OCI-M1 (cell line): ENCODE measurements around the gene RTTN.

Experiments
- DNase-seq: peaks from one replicate; lab custom pipeline; 2025; lab: John Stamatoyannopoulos, UW

Gene RTTN

GRCh38 chr18:70028734-70029133 lies 176.8 kb downstream of the RTTN start:
- DNase-seq = no peak

- no peak for DNase-seq
Observed at GRCh38 chr18:70028084-70028483, 177.4 kb downstream of the RTTN start.

- DNase-seq = peak; percentile 69
Observed at GRCh38 chr18:70025580-70025979, 179.9 kb downstream of the RTTN start.

- DNase-seq = no peak
Observed at GRCh38 chr18:70024829-70025228, 180.7 kb downstream of the RTTN start.

- peak; percentile 63 for DNase-seq
Observed at GRCh38 chr18:70024093-70024492, 181.4 kb downstream of the RTTN start.

GRCh38 chr18:70022636-70023035 lies 182.9 kb downstream of the RTTN start:
- DNase-seq = no peak

- DNase-seq = no peak
Observed at GRCh38 chr18:70021498-70021897, 184.0 kb downstream of the RTTN start.

- no peak for DNase-seq
Observed at GRCh38 chr18:70021043-70021442, 184.4 kb downstream of the RTTN start.

GRCh38 chr18:70019991-70020390 lies 185.5 kb downstream of the RTTN start:
- DNase-seq = no peak

GRCh38 chr18:70019136-70019535 lies 186.4 kb downstream of the RTTN start:
- DNase-seq = no peak

GRCh38 chr18:70015127-70015526 lies 190.4 kb downstream of the RTTN start:
- DNase-seq = no peak

GRCh38 chr18:70005580-70005979 lies 199.9 kb downstream of the RTTN start:
- DNase-seq = no peak

GRCh38 chr18:70004696-70005095 lies 200.8 kb downstream of the RTTN start:
- no peak for DNase-seq

GRCh38 chr18:69999656-70000055 lies 205.8 kb downstream of the RTTN start:
- no peak for DNase-seq

GRCh38 chr18:69998523-69998987 lies 206.9 kb downstream of the RTTN start:
- no peak for DNase-seq

- DNase-seq = no peak
Observed at GRCh38 chr18:69996951-69997798, 208.3 kb downstream of the RTTN start.

- no peak for DNase-seq
Observed at GRCh38 chr18:69996417-69996816, 209.1 kb downstream of the RTTN start.

- DNase-seq = no peak
Observed at GRCh38 chr18:69995774-69996173, 209.7 kb downstream of the RTTN start.

GRCh38 chr18:69992776-69993175 lies 212.7 kb downstream of the RTTN start:
- no peak for DNase-seq

GRCh38 chr18:69987870-69988269 lies 217.6 kb downstream of the RTTN start:
- DNase-seq = no peak

- no peak for DNase-seq
Observed at GRCh38 chr18:69985239-69985638, 220.2 kb downstream of the RTTN start.

- DNase-seq = no peak
Observed at GRCh38 chr18:69982417-69982816, 223.1 kb downstream of the RTTN start.

GRCh38 chr18:69981948-69982347 lies 223.5 kb downstream of the RTTN start:
- no peak for DNase-seq
